GM12891 (cell line): ENCODE measurements around the gene ZNF337.
"Not testable (repeated sequence)": the region's sequence is repeated elsewhere in the genome, so short reads cannot be mapped to it uniquely, and the experiment has no call there.

ENCODE experiments used
- DNase-seq: peaks from one replicate; pipeline ENCODE4 v3.0.0; 2011; ENCODE audit warnings: low spot score; ENCODE audit not compliant: insufficient read length
- FAIRE-seq: peaks from 2 replicates; lab custom pipeline; 2011; peaks lifted over from hg19 to GRCh38; lab: Jason Lieb, UNC
- PAX5 ChIP-seq: IDR thresholded peaks from 2 replicates; pipeline ENCODE4 v1.6.1; 2011; ENCODE audit warnings: low read length, moderate library complexity, mild to moderate bottlenecking; ENCODE audit not compliant: insufficient read depth, severe bottlenecking
- POLR2A ChIP-seq: IDR thresholded peaks from 2 replicates; pipeline ENCODE4 v1.6.1; 2011; ENCODE audit warnings: low read depth, low read length, control low read depth
- POLR2AphosphoS5 ChIP-seq: IDR thresholded peaks from 2 replicates; pipeline ENCODE4 v1.6.1; 2011; ENCODE audit warnings: low read depth, low read length, control low read depth
- POU2F2 ChIP-seq: IDR thresholded peaks from 2 replicates; pipeline ENCODE4 v1.6.1; 2011; ENCODE audit warnings: low read depth, mild to moderate bottlenecking, control low read depth, low read length, moderate library complexity
- SPI1 ChIP-seq: IDR thresholded peaks from 2 replicates; pipeline ENCODE4 v1.6.1; 2011; ENCODE audit warnings: low read depth, low read length, control low read depth
- TAF1 ChIP-seq: IDR thresholded peaks from 2 replicates; pipeline ENCODE4 v1.6.1; 2011; ENCODE audit warnings: low read depth, low read length, control low read depth

Gene ZNF337

GRCh38 chr20:25675161-25675560 is 21.5 kb downstream of the ZNF337 start:
- no peak for TF ChIP-seq SPI1
- TF ChIP-seq POLR2A, result no peak
- no peak for TF ChIP-seq PAX5
- no peak for TF ChIP-seq TAF1
- TF ChIP-seq POU2F2, result no peak
- TF ChIP-seq POLR2AphosphoS5, result no peak
- FAIRE-seq (no peak), DNase-seq (no peak)

- no peak for TF ChIP-seq POLR2AphosphoS5
- TF ChIP-seq POLR2A, result no peak
- TF ChIP-seq SPI1, result no peak
- TF ChIP-seq TAF1, result no peak
- TF ChIP-seq POU2F2, result no peak
- TF ChIP-seq PAX5, result no peak
- no peak for DNase-seq
- no peak for FAIRE-seq
Measured at GRCh38 chr20:25672659-25673235, 23.9 kb downstream of the ZNF337 start.

GRCh38 chr20:25669826-25670422 is 26.7 kb downstream of the ZNF337 start:
- no peak for FAIRE-seq
- no peak for DNase-seq
- TF ChIP-seq POLR2A (no peak), PAX5 (no peak), SPI1 (no peak), POLR2AphosphoS5 (no peak), POU2F2 (no peak), TAF1 (no peak)

GRCh38 chr20:25668446-25668845 is 28.2 kb downstream of the ZNF337 start:
- DNase-seq (no peak), FAIRE-seq (no peak)
- no peak for TF ChIP-seq POU2F2
- no peak for TF ChIP-seq PAX5
- no peak for TF ChIP-seq SPI1
- no peak for TF ChIP-seq POLR2A
- no peak for TF ChIP-seq POLR2AphosphoS5
- TF ChIP-seq TAF1, result no peak

- no peak for DNase-seq
- no peak for FAIRE-seq
- TF ChIP-seq TAF1 (no peak), POLR2AphosphoS5 (no peak), POLR2A (no peak), SPI1 (no peak), POU2F2 (no peak), PAX5 (no peak)
Measured at GRCh38 chr20:25659999-25660398, 36.7 kb downstream of the ZNF337 start.

GRCh38 chr20:25654487-25654886 is 42.2 kb downstream of the ZNF337 start:
- no peak for DNase-seq
- no peak for TF ChIP-seq PAX5
- no peak for FAIRE-seq

- not testable (repeated sequence) for DNase-seq, FAIRE-seq
Measured at GRCh38 chr20:25652866-25653265, 43.8 kb downstream of the ZNF337 start.

GRCh38 chr20:25644814-25645213 is 51.8 kb downstream of the ZNF337 start:
- no peak for FAIRE-seq

GRCh38 chr20:25643716-25644115 is 52.9 kb downstream of the ZNF337 start:
- FAIRE-seq, result no peak
- no peak for DNase-seq
- TF ChIP-seq POLR2A (no peak), POU2F2 (no peak), PAX5 (no peak), TAF1 (no peak), POLR2AphosphoS5 (no peak)

More at GRCh38 chr20:25644814-25645213, 51.8 kb downstream of the ZNF337 start:
- TF ChIP-seq SPI1 (no peak), POU2F2 (no peak), TAF1 (no peak), PAX5 (no peak), POLR2A (no peak), POLR2AphosphoS5 (no peak)
- DNase-seq, result no peak

GRCh38 chr20:25637247-25637646 is 59.4 kb downstream of the ZNF337 start:
- FAIRE-seq, result no peak
- DNase-seq, result no peak

More at GRCh38 chr20:25637247-25637646, 59.4 kb downstream of the ZNF337 start:
- TF ChIP-seq TAF1 (no peak), SPI1 (no peak), POLR2AphosphoS5 (no peak), POU2F2 (no peak)
